Bone marrow (tissue), 2 donors: ENCODE measurements around the gene SLC17A7.
A peak's percentile ranks its signal among the peaks of the same experiment; 100 is the strongest.

Source experiments
- DNase-seq, 2 donors: peaks; one replicate each; lab custom pipeline; 2025; lab: John Stamatoyannopoulos, UW

The SLC17A7 gene

GRCh38 chr19:49443366-49444099 lies 2.2 kb upstream of the SLC17A7 start:
- peak; percentile 91 to 98 for DNase-seq

GRCh38 chr19:49442771-49443365 lies 1.5 kb upstream of the SLC17A7 start:
- peak in 1 of 2 donors; percentile 64 for DNase-seq

GRCh38 chr19:49442354-49442753 lies 1.0 kb upstream of the SLC17A7 start:
- no peak for DNase-seq

- no peak for DNase-seq
Measured at GRCh38 chr19:49441960-49442350, 628 bp upstream of the SLC17A7 start.

GRCh38 chr19:49440439-49441209 lies 703 bp downstream of the SLC17A7 start:
- no peak for DNase-seq

- no peak for DNase-seq
Measured at GRCh38 chr19:49439836-49440235, 1.5 kb downstream of the SLC17A7 start.

GRCh38 chr19:49438261-49438660 lies 3.1 kb downstream of the SLC17A7 start:
- DNase-seq, result no peak

GRCh38 chr19:49437231-49437630 lies 4.1 kb downstream of the SLC17A7 start:
- DNase-seq, result no peak

- DNase-seq, result no peak
Measured at GRCh38 chr19:49436381-49437017, 4.8 kb downstream of the SLC17A7 start.

GRCh38 chr19:49435670-49436069 lies 5.7 kb downstream of the SLC17A7 start:
- no peak for DNase-seq

GRCh38 chr19:49434907-49435583 lies 6.3 kb downstream of the SLC17A7 start:
- DNase-seq, result no peak

GRCh38 chr19:49433240-49433901 lies 8.0 kb downstream of the SLC17A7 start:
- no peak for DNase-seq

- no peak for DNase-seq
Measured at GRCh38 chr19:49432141-49433073, 8.9 kb downstream of the SLC17A7 start.

GRCh38 chr19:49431330-49431749 lies 10.0 kb downstream of the SLC17A7 start:
- no peak for DNase-seq

GRCh38 chr19:49430678-49431329 lies 10.5 kb downstream of the SLC17A7 start:
- no peak for DNase-seq

- no peak for DNase-seq
Measured at GRCh38 chr19:49430172-49430677, 11.1 kb downstream of the SLC17A7 start.

GRCh38 chr19:49428547-49429451 lies 12.5 kb downstream of the SLC17A7 start:
- DNase-seq, result no peak

GRCh38 chr19:49427855-49428546 lies 13.3 kb downstream of the SLC17A7 start:
- DNase-seq, result no peak
